Lung microvascular endothelial cell (primary cell): ENCODE data around the gene TAF11L7. TPM values are rescaled to one million over a fixed set of nuclear protein-coding genes. Genes with fewer than 3 reads are reported as not detected.
"Not testable (repeated sequence)": the region's sequence is repeated elsewhere in the genome, so short reads cannot be mapped to it uniquely, and the experiment has no call there.

ENCODE experiments used
- DNase-seq, 2 donors: peaks; one replicate each; pipeline versions ENCODE4 v3.0.0 to v3.0.0-alpha.2; 2010; ENCODE audit warnings: low read depth in 2 of 2
- total RNA-seq: library from RNA; depleted of rRNA; stranded (reverse); fragments of >200 nt; gene quantifications from 2 replicates; pipeline ENCODE4 v1.2.1, GENCODE V29; 2014

TAF11L7 gene
- total RNA-seq = not detected in 2 replicates

- DNase-seq = not testable (repeated sequence)
Observed at GRCh38 chr5:17585658-17586057, at the start of gene TAF11L7. Gene TAF11L7 (minus strand): TSS chr5:17585758.

- DNase-seq = no peak
Observed at GRCh38 chr5:17634160-17634559, 48.6 kb upstream of the TAF11L7 start, which contains the start of gene TAF11L14. Gene TAF11L14 (plus strand): TSS chr5:17634460.

GRCh38 chr5:17631788-17632187, 46.2 kb upstream of the TAF11L7 start, which contains the start of gene TAF11L13:
Gene TAF11L13 (plus strand): TSS chr5:17632088.
- not testable (repeated sequence) for DNase-seq

- no peak for DNase-seq
Observed at GRCh38 chr5:17625686-17626085, 40.1 kb upstream of the TAF11L7 start.

- DNase-seq = no peak
Observed at GRCh38 chr5:17620627-17621026, 35.1 kb upstream of the TAF11L7 start.

GRCh38 chr5:17619354-17619753, 33.8 kb upstream of the TAF11L7 start:
- no peak for DNase-seq

GRCh38 chr5:17614872-17615605, 29.5 kb upstream of the TAF11L7 start:
- no peak for DNase-seq

- DNase-seq = not testable (repeated sequence)
Observed at GRCh38 chr5:17610092-17610491, 24.5 kb upstream of the TAF11L7 start, which contains the start of gene TAF11L12. Gene TAF11L12 (plus strand): TSS chr5:17610392.

GRCh38 chr5:17607461-17607860, 21.9 kb upstream of the TAF11L7 start:
- DNase-seq = not testable (repeated sequence)

GRCh38 chr5:17604951-17605350, 19.4 kb upstream of the TAF11L7 start:
- DNase-seq = no peak

- not testable (repeated sequence) for DNase-seq
Observed at GRCh38 chr5:17603880-17604279, 18.3 kb upstream of the TAF11L7 start, which contains the start of gene TAF11L11. Gene TAF11L11 (plus strand): TSS chr5:17604183.

GRCh38 chr5:17597728-17598127, 12.2 kb upstream of the TAF11L7 start, which contains the start of gene TAF11L10:
Gene TAF11L10 (minus strand): TSS chr5:17597828.
- DNase-seq = not testable (repeated sequence)

- DNase-seq = not testable (repeated sequence)
Observed at GRCh38 chr5:17594255-17594654, 8.7 kb upstream of the TAF11L7 start, which contains the start of gene TAF11L9. Gene TAF11L9 (minus strand): TSS chr5:17594394.

- not testable (repeated sequence) for DNase-seq
Observed at GRCh38 chr5:17590860-17591259, 5.3 kb upstream of the TAF11L7 start, which contains the start of gene TAF11L8. Gene TAF11L8 (minus strand): TSS chr5:17590960.

Other genes with a start within 250 kb of the TAF11L7 start
- gene TAF11L2, start 87.5 kb downstream of the TAF11L7 start, total RNA-seq = not detected in 2 replicates
- not detected in 2 replicates for gene TAF11L3, start 67.4 kb downstream of the TAF11L7 start, total RNA-seq
- not detected in 2 replicates for gene TAF11L4, start 64.0 kb downstream of the TAF11L7 start, total RNA-seq
- not detected in 2 replicates for gene TAF11L5, start 60.5 kb downstream of the TAF11L7 start, total RNA-seq
- gene TAF11L6, start 57.1 kb downstream of the TAF11L7 start, total RNA-seq = not detected in 2 replicates
- not detected in 2 replicates for gene TAF11L8, start 5.2 kb upstream of the TAF11L7 start, total RNA-seq
- not detected in 2 replicates for gene TAF11L9, start 8.6 kb upstream of the TAF11L7 start, total RNA-seq
- not detected in 2 replicates for gene TAF11L10, start 12.1 kb upstream of the TAF11L7 start, total RNA-seq
- not detected in 2 replicates for gene TAF11L11, start 18.4 kb upstream of the TAF11L7 start, total RNA-seq
- not detected in 2 replicates for gene TAF11L12, start 24.6 kb upstream of the TAF11L7 start, total RNA-seq
- not detected in 2 replicates for gene TAF11L13, start 46.3 kb upstream of the TAF11L7 start, total RNA-seq
- gene TAF11L14, start 48.7 kb upstream of the TAF11L7 start, total RNA-seq = not detected in 2 replicates